HG02852 (cell line): Measurements from ENCODE around the gene TMEM225B.
"Not testable (repeated sequence)": the region's sequence is repeated elsewhere in the genome, so short reads cannot be mapped to it uniquely, and the experiment has no call there.

ENCODE experiments used
- ATAC-seq: cut with Tn5 transposase; IDR thresholded peaks from one replicate; pipeline ENCODE4 v1.9.1; 2021; ENCODE audit warnings: mild to moderate bottlenecking, moderate library complexity; ENCODE audit not compliant: unreplicated experiment

TMEM225B gene

GRCh38 chr7:99597762-99598501, at the start of gene TMEM225B:
TSS of gene TMEM225B (plus strand) at chr7:99598267. CDS start at chr7:99604389, 6,122 bp downstream.
- ATAC-seq = no peak

GRCh38 chr7:99549545-99549944, 48.5 kb upstream of the TMEM225B start:
- not testable (repeated sequence) for ATAC-seq

GRCh38 chr7:99551334-99551733, 46.7 kb upstream of the TMEM225B start:
- no peak for ATAC-seq

GRCh38 chr7:99551767-99552463, 46.2 kb upstream of the TMEM225B start, which contains the start of gene FAM200A:
TSS of gene FAM200A (minus strand) at chr7:99552114. CDS start at chr7:99548407, 3,707 bp downstream.
- peak; percentile 96 for ATAC-seq

GRCh38 chr7:99553039-99553438, 45.0 kb upstream of the TMEM225B start:
- no peak for ATAC-seq

GRCh38 chr7:99554939-99555338, 43.1 kb upstream of the TMEM225B start:
- ATAC-seq = no peak

- ATAC-seq = no peak
Measured at GRCh38 chr7:99557196-99557607, 40.9 kb upstream of the TMEM225B start.

- ATAC-seq = peak; percentile 59
Measured at GRCh38 chr7:99557940-99558305, 40.1 kb upstream of the TMEM225B start.

GRCh38 chr7:99558306-99559174, 39.5 kb upstream of the TMEM225B start, which contains the start of gene ZNF655:
TSS of gene ZNF655 (plus strand) at chr7:99558642. CDS start at chr7:99560560, 1,918 bp downstream.
- peak; percentile 85 for ATAC-seq

- no peak for ATAC-seq
Measured at GRCh38 chr7:99559175-99559915, 38.7 kb upstream of the TMEM225B start.

- ATAC-seq = no peak
Measured at GRCh38 chr7:99560834-99561736, 37.0 kb upstream of the TMEM225B start.

- ATAC-seq = no peak
Measured at GRCh38 chr7:99561737-99562051, 36.4 kb upstream of the TMEM225B start.

- no peak for ATAC-seq
Measured at GRCh38 chr7:99562114-99562784, 35.8 kb upstream of the TMEM225B start.

- ATAC-seq = no peak
Measured at GRCh38 chr7:99562832-99563231, 35.2 kb upstream of the TMEM225B start.

GRCh38 chr7:99563650-99564049, 34.4 kb upstream of the TMEM225B start:
- no peak for ATAC-seq

GRCh38 chr7:99568770-99569169, 29.3 kb upstream of the TMEM225B start:
- ATAC-seq = not testable (repeated sequence)

GRCh38 chr7:99571768-99572167, 26.3 kb upstream of the TMEM225B start:
- ATAC-seq = no peak

- no peak for ATAC-seq
Measured at GRCh38 chr7:99573257-99573656, 24.8 kb upstream of the TMEM225B start.

- no peak for ATAC-seq
Measured at GRCh38 chr7:99576251-99576650, 21.8 kb upstream of the TMEM225B start.
